DMS53 treated with DMSO at 0.1 percent for 48 hours (cell line): ENCODE data around the gene RABGAP1.

Experiments
- DNase-seq: peaks from one replicate; lab custom pipeline; 2025; ENCODE audit not compliant: unreplicated experiment; lab: John Stamatoyannopoulos, UW

Gene RABGAP1

DNA sequence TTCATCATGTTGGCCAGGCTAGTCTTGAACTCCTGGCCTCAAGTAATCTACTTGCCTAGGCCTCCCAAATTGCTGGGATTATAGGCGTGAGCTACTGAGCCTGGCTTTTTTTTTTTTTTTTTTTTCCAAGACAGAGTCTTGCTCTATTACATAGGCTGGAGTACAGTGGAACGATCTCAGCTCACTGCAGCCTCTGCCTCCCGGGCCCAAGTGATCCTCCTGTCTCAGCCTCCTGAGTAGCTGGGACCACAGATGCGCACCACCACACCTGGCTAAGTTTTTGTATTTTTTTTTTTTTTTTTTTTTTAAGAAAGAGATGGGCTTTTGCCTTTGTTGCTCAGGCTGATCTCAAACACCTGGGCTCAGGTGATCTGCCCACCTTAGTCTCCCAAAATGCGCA lies 66.4 kb downstream of the RABGAP1 start:
- no peak for DNase-seq

- DNase-seq, result no peak
These were observed 68.1 kb downstream of the RABGAP1 start for GRCh38 chr9:123008909-123009308.

- DNase-seq, result no peak
These were observed 70.6 kb downstream of the RABGAP1 start for GRCh38 chr9:123011380-123011779.

DNA sequence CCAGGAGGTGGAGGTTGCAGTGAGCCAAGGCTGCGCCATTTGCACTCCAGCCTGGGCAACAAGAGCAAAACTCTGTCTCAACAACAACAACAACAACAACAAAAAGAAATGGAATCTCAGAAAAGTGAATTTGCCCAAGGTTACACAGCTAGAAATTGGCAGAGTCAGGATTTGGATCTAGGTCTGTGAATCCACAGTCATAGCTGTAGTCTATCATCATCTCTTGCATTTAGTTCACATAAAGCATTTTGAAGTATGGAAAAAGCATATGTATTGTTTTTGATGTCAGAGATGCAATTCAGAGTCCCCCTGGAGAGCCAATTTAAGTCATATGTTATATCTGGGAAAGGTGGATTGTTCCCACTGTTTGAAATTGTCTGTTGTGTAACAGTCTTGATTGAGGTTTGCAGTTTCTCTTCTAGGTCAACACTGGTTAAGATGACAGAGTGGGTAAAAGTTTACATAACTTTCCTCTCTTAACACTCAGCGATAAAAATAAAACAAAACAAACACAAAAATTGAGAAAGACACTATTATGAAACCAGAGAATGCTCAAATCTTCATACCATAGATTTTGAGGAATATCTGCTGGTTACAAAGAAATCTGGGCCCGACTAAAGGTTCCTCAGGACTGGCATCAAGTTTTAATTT lies 71.2 kb downstream of the RABGAP1 start:
- no peak for DNase-seq

- no peak for DNase-seq
These were observed 75.8 kb downstream of the RABGAP1 start for GRCh38 chr9:123016631-123017030.

DNA sequence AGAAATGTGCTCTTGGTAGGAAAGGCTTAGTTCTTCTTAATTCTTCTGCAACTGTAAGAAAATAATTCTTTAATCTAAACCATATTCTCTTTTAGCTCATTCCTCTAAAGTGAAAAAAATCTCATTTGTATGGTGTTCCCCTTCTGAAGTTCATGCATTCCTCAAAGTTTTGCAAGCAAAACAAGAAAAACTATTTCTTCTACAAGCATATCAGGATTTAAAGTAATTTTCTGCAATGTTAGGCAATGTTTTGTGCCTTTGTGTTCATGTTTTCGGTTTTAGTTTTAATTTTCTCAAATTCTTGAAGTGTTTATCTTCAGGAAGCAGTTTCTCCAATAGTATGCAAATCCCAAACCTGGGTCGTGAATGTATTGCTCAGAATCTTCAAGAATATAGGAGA lies 80.0 kb downstream of the RABGAP1 start:
- DNase-seq, result no peak

DNA sequence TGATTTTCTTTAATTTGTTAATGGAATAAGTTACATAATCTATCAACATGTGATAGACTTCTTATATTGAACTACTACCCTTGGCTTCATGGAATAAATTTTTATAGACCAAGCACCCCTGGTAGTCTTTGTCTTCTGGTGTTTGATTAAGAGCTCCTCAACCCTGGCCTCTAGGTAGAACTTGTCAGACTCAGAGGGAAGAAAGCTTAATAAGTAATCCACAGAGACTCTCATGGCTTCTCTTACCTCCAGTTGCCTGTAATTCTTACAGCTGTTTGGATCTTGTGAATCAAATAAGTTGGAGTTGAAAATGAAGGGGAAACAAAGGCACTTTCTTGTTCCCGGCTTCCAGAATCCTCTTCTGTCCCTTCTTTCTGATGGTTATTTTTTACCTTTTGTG lies 85.6 kb downstream of the RABGAP1 start:
- DNase-seq, result no peak

DNA sequence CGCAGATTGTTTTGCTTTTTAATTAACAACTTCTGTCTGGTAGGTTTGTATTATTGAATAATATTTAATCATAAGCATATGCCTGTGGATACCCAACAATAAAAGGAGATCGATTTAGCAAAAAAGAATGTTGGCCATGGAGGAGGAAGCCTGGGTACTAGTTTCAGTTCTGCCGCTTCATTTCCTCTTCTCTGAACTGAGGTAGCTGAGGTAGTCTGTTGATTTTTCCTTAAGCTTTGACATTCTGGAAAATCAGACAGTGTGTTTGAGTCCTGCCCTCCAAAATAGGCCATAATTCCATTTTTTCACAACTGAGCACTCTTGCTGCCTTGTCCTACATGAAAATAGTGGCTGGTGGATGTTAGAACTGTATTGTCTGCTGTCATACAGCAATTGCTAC lies 86.7 kb downstream of the RABGAP1 start:
- no peak for DNase-seq

- DNase-seq, result no peak
These were observed 87.3 kb downstream of the RABGAP1 start for GRCh38 chr9:123028136-123028535.

GRCh38 chr9:123028973-123029372 lies 88.2 kb downstream of the RABGAP1 start:
- DNase-seq, result no peak

GRCh38 chr9:123031963-123032362 lies 91.1 kb downstream of the RABGAP1 start:
- no peak for DNase-seq

- DNase-seq, result no peak
These were observed 92.5 kb downstream of the RABGAP1 start, which contains the start of gene GPR21 for GRCh38 chr9:123033352-123033751. GPR21 (plus strand) TSS chr9:123033667; CDS start chr9:123034567, 900 bp downstream.

GRCh38 chr9:123033864-123034601 lies 93.2 kb downstream of the RABGAP1 start:
- DNase-seq, result no peak

DNA sequence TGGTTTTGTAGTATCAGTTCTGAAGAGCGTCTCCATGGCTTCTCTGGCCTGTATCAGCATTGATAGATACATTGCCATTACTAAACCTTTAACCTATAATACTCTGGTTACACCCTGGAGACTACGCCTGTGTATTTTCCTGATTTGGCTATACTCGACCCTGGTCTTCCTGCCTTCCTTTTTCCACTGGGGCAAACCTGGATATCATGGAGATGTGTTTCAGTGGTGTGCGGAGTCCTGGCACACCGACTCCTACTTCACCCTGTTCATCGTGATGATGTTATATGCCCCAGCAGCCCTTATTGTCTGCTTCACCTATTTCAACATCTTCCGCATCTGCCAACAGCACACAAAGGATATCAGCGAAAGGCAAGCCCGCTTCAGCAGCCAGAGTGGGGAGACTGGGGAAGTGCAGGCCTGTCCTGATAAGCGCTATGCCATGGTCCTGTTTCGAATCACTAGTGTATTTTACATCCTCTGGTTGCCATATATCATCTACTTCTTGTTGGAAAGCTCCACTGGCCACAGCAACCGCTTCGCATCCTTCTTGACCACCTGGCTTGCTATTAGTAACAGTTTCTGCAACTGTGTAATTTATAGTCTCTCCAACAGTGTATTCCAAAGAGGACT lies 94.2 kb downstream of the RABGAP1 start:
- no peak for DNase-seq

DNA sequence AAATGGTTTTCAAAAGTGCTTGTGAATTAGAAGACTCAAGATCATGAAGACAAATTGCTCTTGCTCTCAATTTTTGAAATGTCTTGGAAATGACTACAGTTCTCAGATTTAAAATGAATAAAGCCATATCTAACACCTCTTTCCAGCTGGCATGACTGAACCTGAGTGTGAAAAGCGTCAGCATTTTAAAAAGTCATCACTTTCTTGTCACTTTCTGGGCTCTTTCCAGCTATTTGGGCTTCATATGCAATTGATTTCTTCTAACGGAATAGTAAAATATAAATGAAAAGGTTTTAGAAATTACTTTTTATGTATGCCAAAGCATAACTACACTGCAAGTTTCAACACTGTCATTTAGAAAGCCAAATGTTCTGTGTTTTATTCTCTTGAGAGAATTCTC lies 95.0 kb downstream of the RABGAP1 start:
- DNase-seq, result no peak

GRCh38 chr9:123036893-123037545 lies 96.2 kb downstream of the RABGAP1 start:
- DNase-seq, result no peak

GRCh38 chr9:123039617-123040219 lies 98.9 kb downstream of the RABGAP1 start:
- no peak for DNase-seq

GRCh38 chr9:123040801-123041200 lies 100.0 kb downstream of the RABGAP1 start:
- DNase-seq, result no peak

GRCh38 chr9:123041489-123041888 lies 100.7 kb downstream of the RABGAP1 start:
- no peak for DNase-seq

DNA sequence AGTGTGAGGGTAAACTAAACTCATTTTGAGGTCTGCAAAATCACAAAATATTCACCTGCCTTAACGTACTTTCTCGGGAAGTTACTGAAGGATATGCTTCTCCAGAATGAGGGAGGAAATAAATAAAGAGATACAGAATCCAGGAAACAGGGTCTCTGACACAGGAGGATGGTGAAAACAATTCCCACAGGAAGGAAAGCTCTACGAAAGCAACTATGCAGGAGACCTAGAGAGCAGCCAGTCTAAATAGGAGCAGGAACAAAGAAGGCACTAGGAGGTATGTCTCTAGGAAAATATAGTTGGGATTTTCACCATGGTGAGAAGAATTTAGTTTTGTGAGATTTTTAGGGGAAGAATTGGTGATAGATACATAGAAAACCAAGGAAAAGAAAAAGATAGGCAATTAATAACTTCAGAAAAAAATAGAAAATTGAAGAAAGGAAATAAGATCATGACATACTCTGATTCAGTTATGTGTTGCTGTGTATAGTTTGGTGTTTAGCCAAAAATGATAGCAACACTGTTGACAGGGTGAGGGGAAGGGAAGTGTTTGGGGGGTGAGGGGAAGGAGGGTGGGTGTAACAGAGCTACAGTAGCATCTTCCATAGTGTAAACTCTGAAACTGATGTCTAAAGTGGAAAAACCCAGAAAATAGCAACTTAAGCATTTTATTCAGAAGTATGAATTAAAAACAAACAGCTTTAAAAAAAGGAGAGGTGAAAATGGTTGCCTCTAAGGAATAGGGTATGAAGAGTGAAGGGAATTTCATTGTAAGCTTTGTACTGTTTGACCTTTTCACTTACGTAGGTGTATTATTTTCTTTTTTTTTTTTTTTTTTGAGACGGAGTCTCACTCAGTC lies 102.5 kb downstream of the RABGAP1 start:
- DNase-seq, result no peak
